ENCODE data around the gene CACNG5. TPM values are rescaled to one million over a fixed set of nuclear protein-coding genes. Genes with fewer than 3 reads are reported as not detected.

The CACNG5 gene
- total RNA-seq, 1 donor from 2014 or later = not detected

DNA sequence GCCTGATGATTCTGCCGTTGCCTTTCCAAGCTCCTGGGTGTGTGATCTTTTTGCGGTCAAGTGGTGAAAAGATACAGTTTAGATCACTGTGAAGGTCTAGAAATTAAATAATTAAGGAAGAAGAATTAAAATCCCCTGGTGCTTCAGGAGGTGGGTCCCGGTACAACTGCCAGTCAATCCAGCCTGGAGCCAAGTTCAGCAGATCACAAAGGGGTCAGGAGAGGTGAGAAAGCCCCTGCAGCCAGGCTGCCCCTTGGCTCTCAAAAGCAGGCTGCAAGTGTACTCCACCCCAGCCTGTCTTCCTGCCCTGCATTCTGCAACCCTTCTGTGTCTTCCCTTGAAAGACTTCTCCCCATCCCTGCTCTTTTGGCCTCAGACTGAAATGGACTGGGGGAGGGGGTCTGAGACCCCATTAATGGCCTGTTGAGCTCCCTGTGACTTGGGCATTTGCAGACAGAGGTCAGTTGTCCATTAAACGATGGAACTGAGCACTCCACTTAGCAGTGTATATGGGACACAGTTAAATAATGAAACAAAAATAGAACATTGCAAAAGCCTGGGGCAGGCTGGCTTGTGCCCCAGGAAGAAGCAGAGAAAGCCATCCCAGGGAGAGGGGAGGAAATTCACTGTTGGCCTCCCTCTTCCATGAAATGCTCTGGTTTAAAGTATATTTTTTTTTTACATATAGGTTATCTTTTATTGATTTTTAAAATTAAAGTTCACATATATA, 15.1 kb downstream of the CACNG5 start:
- Histone ChIP-seq H3K36me3 (ENCODE audit: control insufficient read depth, insufficient read depth, low read length) (no peaks in the 10 kb centered on the region), H3K27me3 (ENCODE audit: control insufficient read depth, insufficient read depth, low read length) (no peaks in the 10 kb centered on the region)
- TF ChIP-seq, protein P1, sequence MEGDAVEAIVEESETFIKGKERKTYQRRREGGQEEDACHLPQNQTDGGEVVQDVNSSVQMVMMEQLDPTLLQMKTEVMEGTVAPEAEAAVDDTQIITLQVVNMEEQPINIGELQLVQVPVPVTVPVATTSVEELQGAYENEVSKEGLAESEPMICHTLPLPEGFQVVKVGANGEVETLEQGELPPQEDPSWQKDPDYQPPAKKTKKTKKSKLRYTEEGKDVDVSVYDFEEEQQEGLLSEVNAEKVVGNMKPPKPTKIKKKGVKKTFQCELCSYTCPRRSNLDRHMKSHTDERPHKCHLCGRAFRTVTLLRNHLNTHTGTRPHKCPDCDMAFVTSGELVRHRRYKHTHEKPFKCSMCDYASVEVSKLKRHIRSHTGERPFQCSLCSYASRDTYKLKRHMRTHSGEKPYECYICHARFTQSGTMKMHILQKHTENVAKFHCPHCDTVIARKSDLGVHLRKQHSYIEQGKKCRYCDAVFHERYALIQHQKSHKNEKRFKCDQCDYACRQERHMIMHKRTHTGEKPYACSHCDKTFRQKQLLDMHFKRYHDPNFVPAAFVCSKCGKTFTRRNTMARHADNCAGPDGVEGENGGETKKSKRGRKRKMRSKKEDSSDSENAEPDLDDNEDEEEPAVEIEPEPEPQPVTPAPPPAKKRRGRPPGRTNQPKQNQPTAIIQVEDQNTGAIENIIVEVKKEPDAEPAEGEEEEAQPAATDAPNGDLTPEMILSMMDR (IDR thresholded peaks at IDR 0.05; ENCODE audit: insufficient read depth, low read length, poor library complexity, severe bottlenecking) = no peak

DNA sequence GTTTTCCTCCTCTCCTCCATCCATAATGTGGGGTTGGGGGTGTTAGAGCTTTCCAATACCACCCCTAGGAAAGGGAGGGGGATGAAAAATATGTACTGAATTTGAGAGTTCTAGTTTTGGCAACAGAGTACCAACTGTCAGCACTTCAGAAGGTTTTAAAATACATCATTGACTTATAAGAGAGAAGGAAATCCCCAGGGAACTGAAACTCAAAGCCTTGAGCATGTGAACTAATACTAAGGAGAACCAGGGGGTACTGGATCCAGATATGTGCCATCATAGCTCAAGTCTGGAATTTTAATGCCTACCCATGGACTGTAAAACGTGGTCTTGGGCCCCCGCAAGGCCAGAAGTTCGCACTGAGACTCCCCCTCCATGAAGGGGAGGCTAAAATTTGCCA, 15.8 kb downstream of the CACNG5 start:
- no peak for DNase-seq (ENCODE audit: low read depth)
- Histone ChIP-seq H3K4me3 (ENCODE audit: low read depth, low read length) (no peak overlapping the region), H3K36me3 (ENCODE audit: control insufficient read depth, insufficient read depth, low read length) (no peaks in the 10 kb centered on the region), H3K27me3 (ENCODE audit: control insufficient read depth, insufficient read depth, low read length) (no peaks in the 10 kb centered on the region)
- TF ChIP-seq, protein P1 (IDR thresholded peaks at IDR 0.05; ENCODE audit: insufficient read depth, low read length, poor library complexity, severe bottlenecking) = no peak

More for the DNA sequence above, 15.1 kb downstream of the CACNG5 start:
- DNase-seq (ENCODE audit: low read depth) = no peak
- H3K4me3 ChIP-seq (ENCODE audit: low read depth, low read length) = no peak overlapping the region

- TF ChIP-seq, protein P1 (IDR thresholded peaks at IDR 0.05; ENCODE audit: insufficient read depth, low read length, poor library complexity, severe bottlenecking) = peak; percentile 35
- no peak for DNase-seq (ENCODE audit: low read depth)
Measured at GRCh38 chr17:66855204-66855603, 20.3 kb downstream of the CACNG5 start.

DNA sequence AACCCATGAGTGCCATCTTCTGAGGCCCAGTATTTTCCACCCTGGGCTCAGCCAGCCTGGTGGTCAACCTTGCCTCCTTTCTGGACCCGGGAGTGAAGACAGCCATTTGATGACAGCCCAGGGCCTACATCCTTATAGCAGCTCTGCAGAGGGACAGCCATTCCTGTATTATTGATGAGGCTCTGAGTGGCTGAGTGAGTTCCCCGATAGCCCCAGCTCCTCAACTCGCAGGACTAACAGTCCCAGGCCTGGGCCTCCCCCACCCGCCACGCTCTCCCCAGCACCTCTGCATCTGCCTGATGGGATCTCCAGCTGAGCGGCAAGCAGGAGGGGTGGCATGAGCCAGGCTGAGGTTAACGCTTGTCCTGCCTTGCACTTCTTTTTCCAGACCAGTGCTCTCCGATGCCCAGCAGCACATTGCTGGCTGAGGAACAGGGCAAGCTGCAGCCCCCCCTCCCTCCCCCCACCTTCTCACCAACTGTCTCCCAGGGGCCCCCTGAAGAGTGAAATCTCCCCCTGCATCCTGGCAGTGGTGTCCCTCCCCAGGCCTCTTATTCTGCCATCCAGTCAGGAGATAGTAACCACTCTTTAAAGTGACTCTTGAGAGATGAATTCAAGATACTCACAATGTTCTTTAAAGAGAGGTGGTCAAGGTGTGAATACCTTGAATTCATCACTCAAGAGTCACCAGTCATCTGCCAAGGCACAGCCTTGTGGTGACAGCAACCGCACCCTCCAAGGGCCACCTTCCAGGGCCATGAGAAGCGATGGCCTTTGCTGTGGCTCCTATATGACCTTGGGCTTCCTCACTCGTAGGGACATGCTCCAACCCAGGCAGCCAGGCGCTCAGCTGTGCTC, 23.5 kb downstream of the CACNG5 start:
- no peak for DNase-seq (ENCODE audit: low read depth)

More at GRCh38 chr17:66855204-66855603, 20.3 kb downstream of the CACNG5 start:
- Histone ChIP-seq H3K36me3 (ENCODE audit: control insufficient read depth, insufficient read depth, low read length) (no peaks in the 10 kb centered on the region), H3K27me3 (ENCODE audit: control insufficient read depth, insufficient read depth, low read length) (no peaks in the 10 kb centered on the region), H3K4me3 (ENCODE audit: low read depth, low read length) (no peak overlapping the region)

DNA sequence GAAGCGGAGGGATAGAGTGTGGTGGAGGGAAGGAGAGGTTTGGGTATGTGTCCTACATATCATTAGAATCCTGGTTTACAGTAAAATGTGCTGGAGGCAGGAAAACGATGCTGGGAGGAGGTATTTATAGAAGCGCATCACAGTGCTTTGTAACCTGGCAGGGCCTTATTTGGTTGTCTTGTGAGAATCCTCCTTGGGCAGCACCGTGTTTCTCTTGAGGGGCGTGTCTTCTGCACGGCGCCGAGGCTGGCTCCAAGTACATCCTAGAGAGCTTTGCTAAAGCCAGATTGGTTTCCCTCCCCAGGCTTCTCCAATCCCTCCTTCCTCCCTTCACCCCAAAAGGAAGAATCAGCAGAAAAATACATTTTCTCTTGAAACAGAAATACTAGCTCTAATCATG, 24.4 kb downstream of the CACNG5 start:
- TF ChIP-seq, protein P1 (IDR thresholded peaks at IDR 0.05; ENCODE audit: insufficient read depth, low read length, poor library complexity, severe bottlenecking) = no peak
- Histone ChIP-seq H3K27me3 (ENCODE audit: control insufficient read depth, insufficient read depth, low read length) (no peaks in the 10 kb centered on the region), H3K4me3 (ENCODE audit: low read depth, low read length) (no peak overlapping the region), H3K36me3 (ENCODE audit: control insufficient read depth, insufficient read depth, low read length) (no peaks in the 10 kb centered on the region)
- DNase-seq (ENCODE audit: low read depth) = no peak

More for the DNA sequence above, 23.5 kb downstream of the CACNG5 start:
- no peaks in the 10 kb centered on the region for H3K36me3 ChIP-seq (ENCODE audit: control insufficient read depth, insufficient read depth, low read length)
- H3K27me3 ChIP-seq (ENCODE audit: control insufficient read depth, insufficient read depth, low read length) = no peaks in the 10 kb centered on the region
- TF ChIP-seq, protein P1 (IDR thresholded peaks at IDR 0.05; ENCODE audit: insufficient read depth, low read length, poor library complexity, severe bottlenecking) = no peak
- H3K4me3 ChIP-seq (ENCODE audit: low read depth, low read length) = no peak overlapping the region

All from kidney epithelial cell (primary cell).